Keratinocyte (primary cell): ENCODE data around the gene ELOF1. TPM values are rescaled to one million over a fixed set of nuclear protein-coding genes. Genes with fewer than 3 reads are reported as not detected.

Source experiments
- DNase-seq: peaks from one replicate; pipeline ENCODE4 v3.0.0-alpha.2; 2011; ENCODE audit warnings: low read depth, missing footprints, low spot score
- FAIRE-seq: peaks from 2 replicates; lab custom pipeline; 2011; peaks lifted over from hg19 to GRCh38; lab: Jason Lieb, UNC
- H2AFZ ChIP-seq: 2 replicates; pipeline ENCODE4 v1.6.0; 2012; ENCODE audit warnings: low read length, control low read depth, inconsistent platforms; ENCODE audit not compliant: control insufficient read depth
- H3K27ac ChIP-seq: 2 replicates; pipeline ENCODE4 v1.5.1; 2011; ENCODE audit warnings: low read length; ENCODE audit not compliant: control insufficient read depth, insufficient read depth
- H3K27me3 ChIP-seq: 3 replicates; pipeline ENCODE4 v1.6.0; 2011; ENCODE audit warnings: low read length; ENCODE audit not compliant: control insufficient read depth, insufficient read depth; ENCODE audit errors: extremely low read depth
- H3K36me3 ChIP-seq, 2 experiments: 2 replicates in 1 of 2; 3 replicates in 1 of 2; pipeline ENCODE4 v1.5.1; 2011; ENCODE audit warnings: low read length in 2 of 2, mild to moderate bottlenecking in 1 of 2; ENCODE audit not compliant: control insufficient read depth in 2 of 2, insufficient read depth in 2 of 2; ENCODE audit errors: extremely low read depth in 1 of 2
- H3K4me1 ChIP-seq: 3 replicates; pipeline ENCODE4 v1.5.1; 2011; ENCODE audit warnings: low read length; ENCODE audit not compliant: control insufficient read depth, insufficient read depth; ENCODE audit errors: extremely low read depth
- H3K4me2 ChIP-seq: 3 replicates; pipeline ENCODE4 v1.6.0; 2011; ENCODE audit warnings: low read depth, low read length; ENCODE audit not compliant: control insufficient read depth, insufficient read depth; ENCODE audit errors: extremely low read depth
- H3K4me3 ChIP-seq, 3 experiments: fragments of 200-600 bp in 1 of 3; sonication (generic) in 1 of 3; 2 replicates in 2 of 3; 3 replicates in 1 of 3; pipeline ENCODE4 v1.5.1; 2011 to 2016; ENCODE audit warnings: low read length in 3 of 3, mild to moderate bottlenecking in 3 of 3, control low read depth in 2 of 3, inconsistent platforms in 1 of 3, low read depth in 1 of 3, mixed read lengths in 1 of 3, mixed run types in 1 of 3, moderate library complexity in 1 of 3; ENCODE audit not compliant: control insufficient read depth in 2 of 3, insufficient read depth in 2 of 3; ENCODE audit errors: extremely low read depth in 1 of 3
- H3K79me2 ChIP-seq: 2 replicates; pipeline ENCODE4 v1.6.0; 2012; ENCODE audit warnings: low read length; ENCODE audit not compliant: control insufficient read depth, insufficient read depth
- H3K9ac ChIP-seq: 3 replicates; pipeline ENCODE4 v1.6.0; 2011; ENCODE audit warnings: low read length; ENCODE audit not compliant: control insufficient read depth, insufficient read depth; ENCODE audit errors: extremely low read depth
- H3K9me1 ChIP-seq: 3 replicates; pipeline ENCODE4 v1.6.0; 2011; ENCODE audit warnings: low read length; ENCODE audit not compliant: control insufficient read depth, insufficient read depth; ENCODE audit errors: extremely low read depth
- H3K9me3 ChIP-seq: 2 replicates; pipeline ENCODE4 v1.5.1; 2012; ENCODE audit warnings: low read depth, low read length; ENCODE audit not compliant: control insufficient read depth
- H4K20me1 ChIP-seq: 3 replicates; pipeline ENCODE4 v1.6.0; 2011; ENCODE audit warnings: low read length; ENCODE audit not compliant: control insufficient read depth, insufficient read depth; ENCODE audit errors: extremely low read depth
- EZH2 ChIP-seq: IDR thresholded peaks from one replicate; pipeline ENCODE4 v1.6.1; 2012; ENCODE audit warnings: inconsistent platforms, mild to moderate bottlenecking, low read length, moderate library complexity
- dilution Hi-C: fragments of 300-500 bp; cut with MboI; formaldehyde crosslinking; loops from one replicate; pipeline ENCODE4 v1.7.0; 2020; ENCODE audit warnings: low sequenced_read_pairs; ENCODE audit not compliant: extremely low pct_ligation_motif_present
- polyA plus RNA-seq, 5 experiments: library from polyadenylated mRNA; depleted of rRNA in 3 of 5; stranded (reverse) in 3 of 5; stranded (forward) in 1 of 5; unstranded in 1 of 5; fragments of >200 nt; gene quantifications; 1 replicate in 1 of 5; 2 replicates in 3 of 5; 3 replicates in 1 of 5; pipeline versions ENCODE4 v1.2.1 to v1.2.3, GENCODE V29; 2011 to 2012; ENCODE audit warnings: missing spikeins in 2 of 5, low read depth in 1 of 5, low replicate concordance in 1 of 5
- TF ChIP-seq, protein P1 (sequence below), 3 experiments: IDR thresholded peaks in 1 of 3; conservative IDR thresholded peaks in 1 of 3; optimal IDR thresholded peaks in 1 of 3; 2 replicates in 2 of 3; 3 replicates in 1 of 3; pipeline versions ENCODE3 to v1.5.1; 2011; ENCODE audit warnings: low read length in 3 of 3, mild to moderate bottlenecking in 3 of 3, moderate library complexity in 2 of 3, control low read depth in 1 of 3, inconsistent platforms in 1 of 3; ENCODE audit not compliant: insufficient read depth in 2 of 3; ENCODE audit errors: extremely low read depth in 1 of 3

ELOF1 gene
- polyA plus RNA-seq, 1 donor (not counting 4 experiments of a cell fraction or from before 2014, with no cell fraction given) = 45.3 TPM

GRCh38 chr19:11549386-11549953 is 9.6 kb downstream of the ELOF1 start:
- Histone ChIP-seq H3K36me3 (peaks cover 7 to 15% of the 10 kb centered on the region in 2 experiments), H3K27me3 (no peaks in the 10 kb centered on the region), H3K4me2 (no peak overlapping the region), H3K9me1 (no peaks in the 10 kb centered on the region), H2AFZ (no peak overlapping the region), H3K27ac (no peak overlapping the region), H3K9me3 (no peaks in the 10 kb centered on the region), H3K79me2 (peaks cover 2% of the 10 kb centered on the region), H4K20me1 (peaks cover 2% of the 10 kb centered on the region), H3K9ac (no peak overlapping the region), H3K4me1 (peaks cover 7% of the 10 kb centered on the region), H3K4me3 (no peak overlapping the region)
- TF ChIP-seq, protein P1, sequence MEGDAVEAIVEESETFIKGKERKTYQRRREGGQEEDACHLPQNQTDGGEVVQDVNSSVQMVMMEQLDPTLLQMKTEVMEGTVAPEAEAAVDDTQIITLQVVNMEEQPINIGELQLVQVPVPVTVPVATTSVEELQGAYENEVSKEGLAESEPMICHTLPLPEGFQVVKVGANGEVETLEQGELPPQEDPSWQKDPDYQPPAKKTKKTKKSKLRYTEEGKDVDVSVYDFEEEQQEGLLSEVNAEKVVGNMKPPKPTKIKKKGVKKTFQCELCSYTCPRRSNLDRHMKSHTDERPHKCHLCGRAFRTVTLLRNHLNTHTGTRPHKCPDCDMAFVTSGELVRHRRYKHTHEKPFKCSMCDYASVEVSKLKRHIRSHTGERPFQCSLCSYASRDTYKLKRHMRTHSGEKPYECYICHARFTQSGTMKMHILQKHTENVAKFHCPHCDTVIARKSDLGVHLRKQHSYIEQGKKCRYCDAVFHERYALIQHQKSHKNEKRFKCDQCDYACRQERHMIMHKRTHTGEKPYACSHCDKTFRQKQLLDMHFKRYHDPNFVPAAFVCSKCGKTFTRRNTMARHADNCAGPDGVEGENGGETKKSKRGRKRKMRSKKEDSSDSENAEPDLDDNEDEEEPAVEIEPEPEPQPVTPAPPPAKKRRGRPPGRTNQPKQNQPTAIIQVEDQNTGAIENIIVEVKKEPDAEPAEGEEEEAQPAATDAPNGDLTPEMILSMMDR (optimal IDR thresholded peaks at IDR 0.05 in 1 of 3, IDR thresholded peaks at IDR 0.05 in 1 of 3, conservative IDR thresholded peaks at IDR 0.05 in 1 of 3; ENCODE audit: extremely low read depth in 1 of 3, insufficient read depth in 2 of 3, low read length in 3 of 3) = no peak
- TF ChIP-seq EZH2 = no peak
- FAIRE-seq (no peak), DNase-seq (no peak)
- dilution Hi-C loops = no loop called here

DNA sequence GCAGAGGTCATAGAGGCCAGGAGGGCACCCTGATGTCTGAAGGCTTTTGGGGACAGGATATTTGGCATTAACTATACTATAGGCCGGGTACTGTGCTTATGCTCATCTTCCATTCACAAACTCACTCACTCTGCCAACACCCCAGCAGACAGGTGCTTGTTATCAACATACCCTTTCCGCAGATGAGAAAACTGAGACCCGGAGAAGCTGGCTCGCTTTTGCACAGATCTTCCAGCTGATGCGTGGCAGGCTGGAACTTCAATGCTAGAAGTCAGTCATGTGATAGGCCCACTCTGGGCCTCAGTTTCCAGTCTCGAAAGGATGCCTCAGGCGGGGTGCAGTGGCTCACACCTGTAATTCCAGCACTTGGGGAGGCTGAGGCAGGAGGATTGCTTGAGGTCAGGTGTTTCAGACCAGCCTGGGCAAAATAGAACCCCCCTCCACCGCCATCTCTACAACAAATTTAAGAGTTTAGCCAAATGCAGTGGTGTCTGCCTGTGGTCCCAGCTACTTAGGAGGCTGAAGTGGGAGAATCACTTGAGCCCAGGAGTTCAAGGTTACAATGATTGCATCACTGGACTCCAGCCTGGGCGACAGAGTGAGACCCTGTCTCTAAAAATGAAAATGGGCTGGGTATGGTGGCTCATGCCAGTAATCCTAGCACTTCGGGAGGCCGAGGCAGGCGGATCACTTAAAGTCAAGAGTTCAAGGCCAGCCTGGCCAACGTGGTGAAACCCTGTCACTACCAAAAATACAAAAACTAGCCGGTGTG is 10.9 kb downstream of the ELOF1 start:
- H3K4me1 ChIP-seq = peaks cover 7% of the 10 kb centered on the region
- peaks cover 2% of the 10 kb centered on the region for H4K20me1 ChIP-seq
- no peak overlapping the region for H3K4me2 ChIP-seq
- no peak for TF ChIP-seq EZH2
- TF ChIP-seq, protein P1 (optimal IDR thresholded peaks at IDR 0.05 in 1 of 3, IDR thresholded peaks at IDR 0.05 in 1 of 3, conservative IDR thresholded peaks at IDR 0.05 in 1 of 3; ENCODE audit: extremely low read depth in 1 of 3, insufficient read depth in 2 of 3, low read length in 3 of 3) = no peak
- H3K27ac ChIP-seq = no peak overlapping the region
- dilution Hi-C loops = no loop called here
- H3K27me3 ChIP-seq = no peaks in the 10 kb centered on the region
- no peaks in the 10 kb centered on the region for H3K79me2 ChIP-seq
- H3K9me1 ChIP-seq = no peaks in the 10 kb centered on the region
- FAIRE-seq = no peak
- no peak overlapping the region for H3K4me3 ChIP-seq
- no peak overlapping the region for H3K9ac ChIP-seq
- no peaks in the 10 kb centered on the region for H3K9me3 ChIP-seq
- no peak for DNase-seq
- H3K36me3 ChIP-seq = peaks cover 4 to 5% of the 10 kb centered on the region in 2 experiments
- H2AFZ ChIP-seq = no peak overlapping the region
